ENCODE measurements around the gene ZNF70. TPM values are rescaled to one million over a fixed set of nuclear protein-coding genes. Genes with fewer than 3 reads are reported as not detected.

The ZNF70 gene
- total RNA-seq, 1 donor from 2014 or later, result 3.7 TPM

DNA sequence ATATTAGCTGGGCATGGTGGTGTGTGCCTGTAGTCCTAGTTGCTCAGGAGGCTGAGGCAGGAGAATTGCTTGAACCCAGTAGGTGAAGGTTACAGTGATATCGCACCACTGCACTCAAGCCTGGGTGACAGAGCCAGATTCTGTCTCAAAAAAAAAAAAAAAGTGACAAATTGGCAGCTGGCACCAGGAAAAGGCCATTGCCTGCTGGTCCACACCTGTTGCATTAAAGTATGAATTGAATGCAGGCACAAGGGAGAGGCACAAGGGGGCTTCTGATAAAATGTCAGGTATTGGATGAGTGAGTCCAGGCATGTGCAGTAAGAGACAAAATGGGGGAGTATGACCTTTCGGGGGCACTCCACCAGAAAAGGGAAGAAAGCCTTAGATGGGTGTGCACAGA is 28.2 kb downstream of the ZNF70 start:
- FAIRE-seq (no peak), DNase-seq (ENCODE audit: low spot score in 2 of 2) (no peak)

DNA sequence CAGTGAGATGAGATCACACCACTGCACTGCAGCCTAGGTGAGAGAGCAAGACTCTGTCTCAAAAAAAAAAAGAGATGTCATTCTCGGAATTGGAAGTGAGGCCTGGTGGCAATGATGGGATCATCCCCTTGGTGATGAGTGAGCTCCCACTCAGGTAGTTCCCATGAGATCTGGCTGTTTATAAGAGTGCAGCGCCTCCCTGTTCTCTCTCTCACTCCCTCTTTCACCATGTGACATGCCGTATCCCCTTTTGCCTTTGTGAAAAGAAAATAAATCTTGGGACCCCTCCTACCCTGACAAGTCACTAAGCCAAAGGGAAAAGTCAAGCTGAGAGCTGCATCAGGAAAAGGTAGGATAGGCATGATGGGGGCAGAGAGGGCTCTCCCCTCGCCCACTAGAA is 28.8 kb downstream of the ZNF70 start:
- FAIRE-seq, result no peak

DNA sequence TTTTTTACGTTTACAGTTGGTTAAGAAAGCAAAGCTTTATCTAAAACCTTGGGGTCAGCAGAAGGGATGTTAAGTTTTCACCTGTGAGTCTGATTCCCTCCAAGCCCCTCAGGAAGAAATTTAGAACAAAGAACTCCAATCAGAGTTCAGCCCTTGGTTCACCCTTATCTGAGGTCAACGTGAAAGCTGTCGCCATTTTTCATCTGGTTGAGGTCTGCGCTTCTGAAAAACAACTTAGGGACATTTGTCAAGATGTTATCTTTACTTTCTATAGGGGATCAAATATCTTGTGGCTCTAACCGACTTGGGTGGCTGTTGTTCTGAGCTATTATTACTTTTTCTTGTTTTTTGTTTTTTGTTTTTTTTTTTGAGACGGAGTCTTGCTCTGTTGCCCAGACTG is 30.1 kb downstream of the ZNF70 start:
- FAIRE-seq, result no peak
- no peak for DNase-seq (ENCODE audit: low spot score in 2 of 2)

More for the DNA sequence above, 28.8 kb downstream of the ZNF70 start:
- DNase-seq (ENCODE audit: low spot score in 2 of 2), result no peak

DNA sequence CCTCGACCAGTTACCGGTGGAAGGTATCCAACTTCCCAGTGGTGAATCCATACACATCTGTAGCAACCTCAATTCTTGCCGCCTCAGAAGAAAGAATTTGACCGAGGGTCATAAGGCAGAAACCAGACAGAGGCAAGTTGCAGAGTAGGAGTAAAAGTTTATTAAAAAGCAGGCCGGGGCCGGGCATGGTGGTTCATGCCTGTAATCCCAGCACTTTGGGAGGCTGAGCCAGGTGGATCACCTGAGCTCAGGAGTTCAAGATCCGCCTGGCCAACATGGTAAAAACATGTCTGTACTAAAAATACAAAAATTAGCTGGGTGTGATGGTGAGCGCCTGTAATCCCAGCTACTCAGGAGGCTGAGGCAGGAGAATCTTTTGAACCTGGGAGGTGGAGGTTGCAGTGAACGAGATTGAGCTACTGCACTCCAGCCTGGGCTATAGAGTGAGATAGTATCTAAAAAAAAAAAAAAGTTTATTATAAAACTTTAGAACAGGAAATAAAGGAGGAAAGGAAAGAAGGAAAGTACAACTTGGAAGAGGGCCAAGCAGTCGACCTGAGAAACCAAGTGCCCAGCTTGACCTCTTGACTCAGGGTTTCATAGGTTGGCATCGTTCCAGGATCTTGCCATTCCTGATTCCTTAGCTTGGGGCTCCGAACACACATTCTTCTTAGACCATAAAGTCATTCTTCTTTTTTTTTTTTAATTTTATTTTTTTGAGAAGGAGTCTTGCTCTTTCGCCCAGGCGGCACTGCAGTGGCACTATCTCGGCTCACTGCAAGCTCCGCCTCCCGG is 32.3 kb downstream of the ZNF70 start:
- no peak for DNase-seq (ENCODE audit: low spot score in 2 of 2)
- no peak for FAIRE-seq

DNA sequence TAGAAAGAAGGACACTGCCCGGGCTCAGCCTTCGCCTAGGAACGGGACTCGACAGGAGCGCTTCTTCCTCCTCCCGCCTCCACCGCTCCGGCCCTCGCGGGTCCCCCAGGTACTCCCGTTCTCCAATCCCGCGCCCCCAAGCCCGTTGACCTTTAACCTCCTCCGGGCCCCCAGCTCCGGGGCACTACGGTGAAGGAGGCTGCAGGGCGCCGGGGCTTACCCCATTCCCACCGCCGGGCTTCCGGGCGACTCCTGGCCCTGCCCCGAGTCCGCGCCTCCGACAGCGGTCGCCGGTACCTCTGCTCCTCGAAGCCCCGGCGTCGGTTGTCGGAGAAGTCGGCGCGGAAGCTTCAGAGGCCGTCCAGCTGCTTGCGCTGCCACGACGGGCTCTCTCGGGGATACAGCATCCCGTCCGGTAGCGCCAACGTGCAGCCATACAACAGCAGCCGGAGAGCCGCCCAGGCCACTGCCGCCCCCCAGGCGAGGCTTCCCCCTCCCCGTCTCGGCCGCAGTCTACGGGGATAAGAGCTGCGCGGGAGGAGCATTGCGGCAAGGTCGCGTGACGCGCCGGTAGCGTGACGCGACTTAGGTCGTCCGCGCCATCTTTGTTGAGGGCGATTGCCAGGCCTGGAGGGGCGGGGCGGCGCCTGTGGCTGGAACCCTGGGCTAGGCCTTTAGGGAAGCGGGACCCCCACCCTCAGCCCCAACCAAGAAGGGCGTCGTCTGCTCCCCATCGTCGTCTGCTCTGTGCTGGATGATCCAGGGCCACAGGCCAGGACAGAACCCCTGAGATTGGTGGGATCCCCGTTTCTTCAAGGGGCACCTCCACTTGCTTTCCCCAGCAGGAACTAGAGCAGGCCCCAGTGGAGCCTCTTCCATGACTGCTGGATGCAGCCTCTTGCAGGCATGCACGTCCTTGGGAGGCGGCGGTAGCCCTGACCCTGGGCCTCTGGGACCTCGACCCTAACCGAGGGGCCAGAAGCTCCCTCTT is 33.8 kb downstream of the ZNF70 start:
- DNase-seq (ENCODE audit: low spot score in 2 of 2) (peak; percentile 91 to 96), FAIRE-seq (no peak)

DNA sequence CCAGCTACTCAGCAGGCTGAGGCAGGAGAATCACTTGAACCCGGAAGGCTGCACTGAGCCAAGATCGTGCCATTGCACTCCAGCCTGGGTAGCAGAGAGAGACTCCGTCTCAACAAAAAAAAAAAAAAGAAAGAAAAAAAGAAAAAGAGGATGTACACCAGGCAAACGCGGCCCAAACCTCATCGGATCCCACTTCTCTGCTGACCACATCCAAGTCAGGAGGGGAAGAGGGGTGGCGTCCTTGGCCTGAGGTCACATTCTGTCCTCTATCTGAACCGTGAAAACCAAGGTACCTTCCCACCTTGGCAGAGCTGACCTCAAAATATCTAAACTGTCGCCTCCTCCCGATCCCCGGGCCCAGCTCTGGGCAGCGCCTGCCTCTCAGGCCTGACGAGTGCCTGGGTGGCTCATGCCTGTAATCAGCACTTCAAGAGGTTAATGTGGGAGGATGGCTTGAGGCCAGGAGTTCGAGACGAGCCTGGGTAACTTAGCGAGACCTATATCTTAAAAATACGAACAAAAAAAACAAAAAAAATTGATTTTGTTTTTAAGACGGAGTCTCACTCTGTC is 35.0 kb downstream of the ZNF70 start:
- DNase-seq (ENCODE audit: low spot score in 2 of 2) (no peak), FAIRE-seq (no peak)

DNA sequence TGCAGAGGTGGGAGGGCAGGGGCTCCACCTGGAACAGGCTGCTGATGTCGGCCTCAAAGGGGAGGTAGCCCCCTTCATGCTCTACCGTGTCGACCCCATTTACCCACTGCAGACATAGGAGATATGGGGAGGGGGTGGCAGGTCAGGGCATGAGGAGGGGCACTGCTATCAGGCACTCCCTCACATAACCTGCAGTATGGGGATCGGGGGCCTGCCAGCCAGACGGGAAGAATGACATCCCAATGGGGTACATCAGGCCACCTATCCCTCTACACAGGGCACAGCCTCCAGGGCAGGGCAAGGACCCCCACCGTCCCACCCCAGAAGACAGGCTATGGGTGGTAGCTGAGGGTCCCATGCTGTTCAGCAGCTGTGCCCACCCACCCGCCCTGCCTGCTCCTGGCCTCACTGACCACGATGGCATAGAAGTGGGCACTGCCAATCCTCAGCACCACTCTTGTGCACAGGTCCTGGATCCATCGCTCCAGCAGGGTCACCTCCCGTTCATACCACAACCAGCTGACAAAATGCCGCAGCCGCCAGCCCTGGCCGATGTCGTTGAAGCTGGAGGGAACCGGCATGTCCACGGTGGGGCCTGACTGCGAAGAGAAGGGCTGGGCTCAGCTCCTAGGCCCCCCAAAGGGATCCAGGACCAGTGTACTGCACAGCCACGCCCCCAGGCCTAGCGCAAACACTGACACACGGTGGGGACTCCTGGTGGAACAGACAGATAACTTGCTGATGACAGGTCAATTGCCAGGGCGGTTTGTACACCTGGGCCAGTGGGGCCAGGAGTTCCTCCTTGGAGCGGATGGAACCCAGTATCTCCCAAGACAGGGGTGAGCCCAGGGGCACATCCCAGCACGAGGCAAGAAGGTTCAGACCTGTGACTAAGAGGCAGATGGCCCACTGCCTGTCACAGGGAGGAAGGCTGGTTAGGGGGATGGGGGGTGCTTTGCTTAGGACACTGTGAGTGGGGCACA is 36.0 kb downstream of the ZNF70 start:
- DNase-seq (ENCODE audit: low spot score in 2 of 2) (no peak), FAIRE-seq (no peak)

DNA sequence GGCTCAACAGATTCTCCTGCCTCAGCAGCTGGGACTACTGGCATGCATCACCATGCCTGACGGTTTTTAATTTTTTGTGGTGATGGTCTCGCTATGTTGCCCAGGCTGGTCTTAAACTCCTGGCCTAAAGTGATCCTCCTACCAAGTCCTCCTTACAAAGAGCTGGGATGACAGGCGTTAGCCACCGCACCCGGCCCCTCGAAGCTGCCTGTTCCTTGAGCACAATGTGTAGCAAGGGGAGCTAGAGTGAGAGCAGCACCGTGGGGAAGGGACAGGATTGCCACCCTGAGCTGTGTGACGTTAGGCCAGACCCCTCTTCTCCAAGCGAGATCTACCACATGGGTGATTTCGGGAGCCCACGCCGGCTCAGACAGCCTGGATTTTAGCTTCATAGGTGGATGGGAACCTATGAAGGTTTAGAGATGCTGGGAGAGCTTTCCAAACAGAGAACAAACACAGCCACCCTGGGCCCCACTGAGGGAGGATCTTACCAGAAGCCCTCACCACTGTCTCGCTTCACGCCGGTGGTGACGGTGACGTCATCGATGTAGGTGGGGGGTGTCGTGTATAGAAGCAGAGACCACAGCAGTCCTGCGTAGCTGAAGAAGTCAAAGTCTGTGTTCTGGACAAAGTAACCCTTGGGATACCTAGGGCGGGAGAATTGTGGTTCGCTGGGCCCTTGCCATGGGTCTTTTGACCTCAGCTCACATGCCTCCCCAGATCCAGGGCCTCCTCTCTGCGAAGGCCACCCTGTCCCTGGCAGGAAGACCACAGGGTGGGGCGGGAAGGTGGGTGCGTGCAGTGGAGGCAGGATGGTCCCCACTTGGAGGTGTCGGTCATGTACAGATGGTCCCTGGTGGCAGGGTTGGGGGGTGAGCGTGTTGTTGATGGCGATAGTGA is 37.0 kb downstream of the ZNF70 start:
- FAIRE-seq, result no peak
- DNase-seq (ENCODE audit: low spot score in 2 of 2), result no peak

DNA sequence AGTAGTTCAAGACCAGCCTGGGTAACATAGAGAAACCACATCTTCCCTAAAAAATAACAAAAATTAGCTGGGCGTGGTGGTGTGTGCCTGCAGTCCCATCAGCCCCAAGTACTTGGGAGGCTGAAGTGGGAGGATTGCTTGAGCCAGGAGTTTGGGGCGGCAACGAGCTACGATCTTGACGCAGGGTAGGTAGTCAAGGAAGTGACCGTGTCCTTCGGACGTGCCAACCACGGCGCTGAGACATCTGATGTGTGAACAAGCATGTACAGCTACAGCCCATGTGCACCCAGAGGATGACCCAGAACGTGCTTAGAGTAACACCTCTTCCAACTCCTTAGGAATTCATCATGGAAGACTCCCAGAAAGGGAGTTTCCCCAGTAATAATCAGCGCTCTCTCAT is 38.7 kb downstream of the ZNF70 start:
- FAIRE-seq (no peak), DNase-seq (ENCODE audit: low spot score in 2 of 2) (no peak)

DNA sequence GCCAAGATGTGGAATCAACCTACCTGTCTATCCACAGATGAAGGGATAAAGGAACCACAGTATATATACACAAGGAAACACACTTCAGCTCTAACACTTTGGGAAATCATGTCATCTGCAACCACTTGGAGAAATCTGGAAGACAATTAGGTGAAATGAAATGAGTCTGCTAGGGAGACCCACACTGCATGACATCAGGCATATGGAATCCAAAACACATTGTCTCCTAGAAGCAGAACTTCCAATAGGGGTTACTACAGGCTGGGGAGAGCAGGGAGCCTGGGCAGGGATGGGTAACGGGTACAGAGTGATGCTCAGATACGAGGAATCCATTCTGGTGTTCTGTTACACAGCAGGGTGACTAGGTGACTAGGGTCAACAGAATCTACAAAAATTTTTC is 41.8 kb downstream of the ZNF70 start:
- no peak for FAIRE-seq

DNA sequence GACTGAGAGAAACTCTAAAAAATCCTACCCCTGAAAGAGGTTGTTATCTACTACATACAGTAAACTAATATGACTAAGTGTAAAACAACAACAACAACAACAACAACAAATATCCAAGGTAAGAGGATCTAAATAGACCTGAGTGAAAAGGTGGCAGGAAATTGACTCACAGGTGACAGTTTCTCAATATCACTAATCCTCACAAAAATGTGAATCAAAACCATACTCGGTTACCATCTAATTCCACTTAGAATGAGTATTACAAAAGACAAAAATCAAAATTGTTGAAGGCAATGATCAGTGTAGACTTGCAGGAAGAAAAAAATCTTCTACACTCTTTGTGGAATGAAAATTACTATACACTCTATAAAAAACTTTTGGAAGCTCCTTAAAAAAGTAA is 42.6 kb downstream of the ZNF70 start:
- FAIRE-seq, result no peak
- no peak for DNase-seq (ENCODE audit: low spot score in 2 of 2)

More for the DNA sequence above, 41.8 kb downstream of the ZNF70 start:
- DNase-seq (ENCODE audit: low spot score in 2 of 2), result no peak

DNA sequence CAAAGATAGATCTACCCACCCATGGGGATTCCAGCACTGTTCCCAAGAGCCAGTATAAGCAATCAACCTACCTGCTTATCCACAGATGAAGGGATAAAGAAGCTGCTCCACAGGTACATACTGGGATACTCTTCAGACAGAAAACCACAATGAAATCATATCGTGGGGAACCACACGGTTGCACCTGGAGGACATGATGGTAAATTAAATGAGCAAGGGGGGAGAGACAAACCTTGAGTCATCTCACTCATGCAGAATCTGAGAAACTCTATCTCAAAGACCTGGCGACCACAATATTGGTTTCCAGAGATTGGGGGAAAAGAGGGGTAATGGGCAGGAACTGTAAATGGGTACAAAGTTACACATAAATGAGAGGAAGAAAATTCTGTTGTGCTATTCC is 45.6 kb downstream of the ZNF70 start:
- FAIRE-seq (no peak), DNase-seq (ENCODE audit: low spot score in 2 of 2) (no peak)

DNA sequence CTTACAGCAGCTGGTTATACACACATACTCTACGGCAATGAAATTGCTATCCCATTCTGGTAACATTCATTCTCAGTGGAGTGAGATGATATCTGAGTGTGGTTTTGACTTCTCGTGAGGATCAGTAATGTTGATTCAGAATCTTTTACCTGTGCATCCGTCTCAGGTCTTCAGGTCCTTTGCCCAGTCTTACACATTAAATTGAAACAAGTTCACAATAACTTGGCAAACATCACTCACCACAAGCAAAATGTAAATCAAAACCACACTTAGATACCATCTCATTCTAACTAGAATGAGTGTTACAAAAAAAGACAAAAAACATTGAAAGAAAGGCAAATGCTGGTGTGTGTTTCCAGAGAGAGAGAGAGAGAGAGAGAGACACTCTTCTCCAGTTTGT is 46.1 kb downstream of the ZNF70 start:
- no peak for DNase-seq (ENCODE audit: low spot score in 2 of 2)
- FAIRE-seq, result no peak

DNA sequence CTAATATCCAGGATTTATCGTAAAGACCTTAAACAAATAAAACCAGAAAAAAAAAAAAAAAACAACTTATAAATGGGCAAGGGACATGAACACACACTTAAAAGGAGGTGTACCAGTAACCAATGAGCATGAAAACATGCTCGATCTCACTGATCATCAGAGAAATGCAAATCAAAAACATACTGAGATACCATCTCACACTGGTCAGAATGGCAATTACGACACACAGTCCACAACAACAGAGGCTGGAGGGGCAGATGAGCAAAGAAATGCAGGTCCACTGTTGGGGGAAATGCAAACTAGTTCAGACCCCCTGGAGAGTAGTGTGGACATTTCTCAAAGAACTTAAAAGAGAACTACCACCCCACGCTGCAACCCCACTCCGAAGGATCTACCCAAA is 46.9 kb downstream of the ZNF70 start:
- no peak for FAIRE-seq

DNA sequence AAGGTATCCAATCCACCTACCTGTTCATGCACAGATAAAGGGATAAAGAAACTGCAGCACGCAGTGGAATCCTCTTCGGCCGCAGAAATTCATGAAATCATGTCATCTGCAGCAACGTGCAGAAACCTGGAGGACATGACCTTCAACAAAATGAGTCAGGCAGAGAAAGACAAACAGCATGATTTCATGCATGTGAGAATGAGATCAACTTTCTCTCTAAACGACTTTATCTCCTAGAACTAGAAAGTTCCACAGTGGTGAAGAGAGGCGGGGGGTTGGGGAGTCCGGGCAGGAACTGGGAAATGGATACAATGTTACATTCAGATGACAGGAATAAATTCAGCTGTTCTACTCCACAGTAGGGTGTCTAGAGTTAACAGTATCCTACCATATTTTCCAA is 50.2 kb downstream of the ZNF70 start:
- no peak for FAIRE-seq
- no peak for DNase-seq (ENCODE audit: low spot score in 2 of 2)

More for the DNA sequence above, 46.9 kb downstream of the ZNF70 start:
- DNase-seq (ENCODE audit: low spot score in 2 of 2), result no peak

DNA sequence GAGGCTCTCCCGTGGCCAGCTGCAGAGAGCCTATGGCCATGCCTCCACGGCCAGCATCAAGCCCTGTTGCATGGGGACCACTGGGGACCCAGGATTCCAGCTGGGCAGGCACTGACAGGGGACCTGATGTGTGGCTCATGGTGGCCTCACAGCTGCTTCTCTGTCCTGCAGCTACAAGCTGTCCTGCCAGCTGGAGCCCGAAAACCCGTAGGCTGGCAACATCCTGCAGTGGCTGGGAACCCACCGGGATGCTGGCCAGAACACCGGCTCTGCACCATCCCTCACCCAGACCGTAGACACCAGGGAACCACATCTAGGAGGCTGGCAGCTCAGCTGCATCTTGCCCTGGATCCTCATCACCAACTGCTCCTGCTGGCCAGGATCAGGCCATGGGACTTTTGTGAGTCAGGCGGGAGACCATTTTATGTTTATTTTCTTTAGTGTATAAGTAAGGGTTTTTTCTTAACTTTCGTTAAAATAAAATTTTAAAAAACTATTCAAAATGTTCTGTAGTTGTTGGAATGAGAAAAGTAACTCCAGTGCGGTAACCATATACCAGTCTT is 52.2 kb downstream of the ZNF70 start:
- FAIRE-seq (no peak), DNase-seq (ENCODE audit: low spot score in 2 of 2) (no peak)

DNA sequence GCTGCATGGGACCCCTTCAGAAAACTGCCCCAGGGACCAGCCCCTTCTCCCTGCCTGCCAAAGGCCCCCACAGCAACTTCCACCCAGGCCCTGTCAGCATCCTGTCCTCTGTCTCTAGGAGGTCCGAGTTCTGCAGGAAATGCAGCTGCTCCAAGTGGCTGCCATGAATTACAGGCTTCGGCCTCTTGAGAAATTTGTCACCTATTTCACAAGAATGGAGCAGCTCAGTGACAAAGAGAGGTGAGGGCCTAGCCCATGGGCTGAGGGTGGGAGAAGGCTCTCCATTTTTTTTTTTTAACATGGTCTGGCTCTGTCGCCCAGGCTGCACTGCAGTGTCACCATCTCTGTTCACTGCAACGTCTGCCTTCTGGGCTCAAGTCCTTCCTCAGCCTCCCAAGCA is 52.8 kb downstream of the ZNF70 start:
- FAIRE-seq, result no peak

More for the DNA sequence above, 52.8 kb downstream of the ZNF70 start:
- no peak for DNase-seq (ENCODE audit: low spot score in 2 of 2)
